HepG2 (cell line): ENCODE measurements around the gene C19orf73. TPM values are rescaled to one million over a fixed set of nuclear protein-coding genes. Genes with fewer than 3 reads are reported as not detected.

ENCODE experiments used
- ARHGAP35 ChIP-seq: sonication (generic); formaldehyde crosslinking; IDR thresholded peaks from 2 replicates; pipeline ENCODE4 v1.9.0; 2022; ENCODE audit warnings: mild to moderate bottlenecking, inconsistent platforms, moderate library complexity, missing genetic modification reagents, borderline replicate concordance
- CCDC6 ChIP-seq: sonication (generic); formaldehyde crosslinking; IDR thresholded peaks from 2 replicates; pipeline ENCODE4 v1.8.1; 2022; ENCODE audit warnings: mild to moderate bottlenecking, missing genetic modification reagents, moderate library complexity
- GLI4 ChIP-seq: sonication (generic); formaldehyde crosslinking; IDR thresholded peaks from 2 replicates; pipeline ENCODE4 v1.5.1; 2020; ENCODE audit warnings: missing genetic modification reagents, mild to moderate bottlenecking, moderate library complexity, borderline replicate concordance
- GPBP1L1 ChIP-seq: sonication (generic); formaldehyde crosslinking; IDR thresholded peaks from 2 replicates; pipeline ENCODE4 v1.5.0; 2020; ENCODE audit warnings: mild to moderate bottlenecking, missing genetic modification reagents
- HIVEP1 ChIP-seq: sonication (generic); formaldehyde crosslinking; IDR thresholded peaks from 2 replicates; pipeline ENCODE4 v1.4.0; 2020; ENCODE audit warnings: mild to moderate bottlenecking, missing genetic modification reagents
- JUNB ChIP-seq: sonication (generic); formaldehyde crosslinking; IDR thresholded peaks from 2 replicates; pipeline ENCODE4 v1.8.0; 2022; ENCODE audit warnings: missing genetic modification reagents, mild to moderate bottlenecking, borderline replicate concordance
- MAFK ChIP-seq, 2 experiments: IDR thresholded peaks in 1 of 2; conservative IDR thresholded peaks in 1 of 2; 2 replicates each; pipeline ENCODE4 v1.6.1; 2011; ENCODE audit warnings: improper control_type of control experiment in 2 of 2, low read length in 2 of 2
- NFATC3 ChIP-seq: sonication (generic); formaldehyde crosslinking; IDR thresholded peaks from 2 replicates; pipeline ENCODE4 v1.5.1; 2020; ENCODE audit warnings: mild to moderate bottlenecking, missing genetic modification reagents
- NONO ChIP-seq, 2 experiments: fragments of 450-650 bp in 1 of 2; sonication (generic) in 1 of 2; formaldehyde crosslinking in 1 of 2; IDR thresholded peaks in 1 of 2; conservative IDR thresholded peaks in 1 of 2; 2 replicates each; pipeline versions ENCODE4 v1.6.1 to v1.8.0; 2017 to 2022; ENCODE audit warnings: mild to moderate bottlenecking in 1 of 2, missing genetic modification reagents in 1 of 2, moderate library complexity in 1 of 2
- POLR2A ChIP-seq, 2 experiments: IDR thresholded peaks; 2 replicates each; pipeline ENCODE4 v1.6.1; 2011; ENCODE audit warnings: low read depth in 2 of 2, low read length in 2 of 2, mild to moderate bottlenecking in 1 of 2, moderate library complexity in 1 of 2; ENCODE audit not compliant: insufficient read depth in 1 of 2
- RFX3 ChIP-seq: IDR thresholded peaks from 2 replicates; pipeline ENCODE4 v1.6.1; 2016; ENCODE audit warnings: missing biosample characterization, missing genetic modification reagents
- RNF2 ChIP-seq: fragments of 450-650 bp; conservative IDR thresholded peaks from 2 replicates; pipeline ENCODE4 v1.6.1; 2016; ENCODE audit warnings: low read depth
- SALL2 ChIP-seq: sonication (generic); formaldehyde crosslinking; IDR thresholded peaks from 2 replicates; pipeline ENCODE4 v1.8.1; 2023; ENCODE audit warnings: mild to moderate bottlenecking, missing genetic modification reagents, inconsistent platforms
- TARDBP ChIP-seq: sonication (generic); formaldehyde crosslinking; IDR thresholded peaks from 2 replicates; pipeline ENCODE4 v1.8.0; 2022; ENCODE audit warnings: mild to moderate bottlenecking, missing genetic modification reagents
- YY1 ChIP-seq: IDR thresholded peaks from 2 replicates; pipeline ENCODE4 v1.6.1; 2011; ENCODE audit warnings: low read length, low read depth, moderate library complexity, mild to moderate bottlenecking; ENCODE audit not compliant: insufficient read depth, insufficient replicate concordance
- ZNF367 ChIP-seq: sonication (generic); formaldehyde crosslinking; IDR thresholded peaks from 2 replicates; pipeline ENCODE4 v1.4.0; 2020; ENCODE audit warnings: missing genetic modification reagents, borderline replicate concordance
- ZNF407 ChIP-seq: sonication (generic); formaldehyde crosslinking; IDR thresholded peaks from one replicate; pipeline ENCODE4 v1.5.1; 2020; ENCODE audit warnings: mild to moderate bottlenecking, missing genetic modification reagents; ENCODE audit errors: not compliant biosample characterization
- ZNF605 ChIP-seq: sonication (generic); formaldehyde crosslinking; IDR thresholded peaks from 2 replicates; pipeline ENCODE4 v1.8.0; 2022; ENCODE audit warnings: mild to moderate bottlenecking, missing genetic modification reagents
- ZNF709 ChIP-seq: sonication (generic); formaldehyde crosslinking; IDR thresholded peaks from 2 replicates; pipeline ENCODE4 v1.5.0; 2020; ENCODE audit warnings: mild to moderate bottlenecking, missing genetic modification reagents
- ZNF749 ChIP-seq: sonication (generic); formaldehyde crosslinking; IDR thresholded peaks from 2 replicates; pipeline ENCODE4 v1.8.0; 2022; ENCODE audit warnings: mild to moderate bottlenecking, missing genetic modification reagents, moderate library complexity, borderline replicate concordance
- ZSCAN25 ChIP-seq: sonication (generic); formaldehyde crosslinking; IDR thresholded peaks from 2 replicates; pipeline ENCODE4 v1.8.0; 2022; ENCODE audit warnings: mild to moderate bottlenecking, missing genetic modification reagents
- polyA plus RNA-seq, 8 experiments: library from polyadenylated mRNA; depleted of rRNA in 3 of 8; stranded (reverse) in 7 of 8; unstranded in 1 of 8; fragments of >200 nt; fragmentation: Illumina TruSeq in 4 of 8; extraction: Trizol in 4 of 8; gene quantifications; 2 replicates each; pipeline versions ENCODE4 v1.2.1 to v1.2.3, GENCODE V29; 2011 to 2016; ENCODE audit warnings: low read depth in 4 of 8, missing spikeins in 1 of 8, mixed read lengths in 1 of 8; ENCODE audit not compliant: insufficient read depth in 1 of 8
- total RNA-seq, 5 experiments: library from RNA; depleted of rRNA; stranded (reverse); fragments of >200 nt; fragmentation: Illumina TruSeq; extraction: Trizol; gene quantifications; 2 replicates each; pipeline ENCODE4 v1.2.3, GENCODE V29; 2016; ENCODE audit warnings: low read depth in 1 of 5

C19orf73 gene
- total and polyA plus RNA-seq, 2 of the 13 experiments (the other 11 are each of a cell fraction or from before 2014, with no cell fraction given) = 1.4 to 1.5 TPM

- no peak for TF ChIP-seq ZNF407 (CRISPR knock-in tag)
- TF ChIP-seq ZNF749 = peak; percentile 29; the same call in 1 of the 2 replicates
- TF ChIP-seq RFX3 (CRISPR knock-in tag) = no peak
- no peak for TF ChIP-seq TARDBP
- no peak for TF ChIP-seq ZNF367 (CRISPR knock-in tag)
- TF ChIP-seq ARHGAP35 = no peak
- peak; percentile 21; the same call in 1 of the 2 replicates for TF ChIP-seq HIVEP1 (CRISPR knock-in tag)
- peak; percentile 17 for TF ChIP-seq YY1
- no peak for TF ChIP-seq JUNB
- TF ChIP-seq GPBP1L1 (CRISPR knock-in tag) = no peak
- TF ChIP-seq MAFK (conservative IDR thresholded peaks at IDR 0.05 in 1 of 2, IDR thresholded peaks at IDR 0.05 in 1 of 2; ENCODE audit: low read length in 2 of 2) = no peak
- TF ChIP-seq RNF2 = no peak
- TF ChIP-seq POLR2A (IDR thresholded peaks at IDR 0.05; ENCODE audit: insufficient read depth in 1 of 2, low read depth in 2 of 2, low read length in 2 of 2) = peak in 1 of 2 experiments; percentile 64; a peak in 2 of 4 replicates
- TF ChIP-seq ZSCAN25 (CRISPR knock-in tag) = no peak
- TF ChIP-seq CCDC6 (CRISPR knock-in tag) = no peak
- TF ChIP-seq NFATC3 = no peak
- no peak; the same call in 1 of the 2 replicates for TF ChIP-seq ZNF605
- TF ChIP-seq NONO (IDR thresholded peaks at IDR 0.05) = no peak
- 0 out of 2 replicates have a peak, but pooled peaks have one; percentile 33 for TF ChIP-seq NONO (CRISPR knock-in tag; conservative IDR thresholded peaks at IDR 0.05)
- no peak for TF ChIP-seq GLI4 (CRISPR knock-in tag)
- TF ChIP-seq SALL2 (CRISPR knock-in tag) = no peak
- no peak for TF ChIP-seq ZNF709 (CRISPR knock-in tag)
These were observed 6.2 kb upstream of the C19orf73 start (continued) for GRCh38 chr19:49125025-49125731.
